Breast epithelium (tissue), 4 donors: Measurements from ENCODE around the gene APLP2. TPM values are rescaled to one million over a fixed set of nuclear protein-coding genes. Genes with fewer than 3 reads are reported as not detected.

Experiments
- DNase-seq, 2 donors: peaks; one replicate each; pipeline ENCODE4 v3.0.0-alpha.2; 2019; ENCODE audit warnings: low spot score in 2 of 2
- H3K27ac ChIP-seq, 2 donors: fragments of 200-600 bp; sonication (generic) in 1 of 2; one replicate each; pipeline ENCODE4 v1.5.1; 2016 to 2019; ENCODE audit warnings: mild to moderate bottlenecking in 1 of 2
- H3K27me3 ChIP-seq, 2 donors: fragments of 200-600 bp; sonication (generic) in 1 of 2; one replicate each; pipeline versions ENCODE4 v1.5.1 to v1.6.0; 2017 to 2019; ENCODE audit warnings: control low read depth in 1 of 2, mild to moderate bottlenecking in 1 of 2
- H3K36me3 ChIP-seq: fragments of 200-600 bp; one replicate; pipeline ENCODE4 v1.5.1; 2019
- H3K4me1 ChIP-seq, 2 donors: fragments of 200-600 bp; sonication (generic); one replicate each; pipeline ENCODE4 v1.5.1; 2016 to 2019; ENCODE audit warnings: control low read depth in 1 of 2
- H3K4me3 ChIP-seq, 3 donors: fragments of 200-600 bp; sonication (generic); 1 replicate in 2 of 3; 2 replicates in 1 of 3; pipeline ENCODE4 v1.5.1; 2016 to 2019; ENCODE audit warnings: mild to moderate bottlenecking in 3 of 3, moderate library complexity in 2 of 3
- H3K9me3 ChIP-seq, 2 donors: fragments of 200-600 bp; sonication (generic) in 1 of 2; one replicate each; pipeline ENCODE4 v1.5.1; 2016 to 2019; ENCODE audit warnings: control low read depth in 1 of 2
- POLR2A ChIP-seq: fragments of 450-650 bp; IDR thresholded peaks from one replicate; pipeline ENCODE4 v1.6.1; 2016; ENCODE audit warnings: antibody characterized with exemption, mild to moderate bottlenecking, moderate library complexity
- POLR2AphosphoS5 ChIP-seq, 3 donors: sonication (generic); formaldehyde crosslinking; IDR thresholded peaks; one replicate each; pipeline ENCODE4 v1.6.1; 2017; ENCODE audit warnings: antibody characterized with exemption in 3 of 3
- intact Hi-C: fragments of 100-400 bp; cut with DNase I; formaldehyde crosslinking; loops from one replicate; pipeline ENCODE4 v1.15.1; 2023; ENCODE audit warnings: low total_unique reads
- total RNA-seq, 3 donors: library from RNA; depleted of rRNA; stranded (reverse); fragments of >200 nt; gene quantifications; one replicate each; pipeline ENCODE4 v1.1.0, GENCODE V29; 2016
- TF ChIP-seq, protein P1 (sequence below), 3 donors: fragments of 450-650 bp; IDR thresholded peaks; one replicate each; pipeline ENCODE4 v1.5.1; 2016 to 2017; ENCODE audit warnings: antibody characterized with exemption in 3 of 3, mild to moderate bottlenecking in 3 of 3, moderate library complexity in 3 of 3

Gene APLP2
- total RNA-seq, 3 donors from 2014 or later, result 305 to 560 (median 418) TPM

- Histone ChIP-seq H3K36me3 (no peaks in the 10 kb centered on the region), H3K27me3 (no peaks in the 10 kb centered on the region), H3K9me3 (no peaks in the 10 kb centered on the region), H3K4me1 (peaks cover 0 to 7% of the 10 kb centered on the region in 2 donors), H3K4me3 (no peak overlapping the region), H3K27ac (no peak overlapping the region)
- TF ChIP-seq POLR2A (no peak), POLR2AphosphoS5 (IDR thresholded peaks at IDR 0.05) (no peak)
- intact Hi-C loops, result no loop called here
- DNase-seq, result no peak
These were observed 16.1 kb downstream of the APLP2 start for GRCh38 chr11:130085671-130086290.

DNA sequence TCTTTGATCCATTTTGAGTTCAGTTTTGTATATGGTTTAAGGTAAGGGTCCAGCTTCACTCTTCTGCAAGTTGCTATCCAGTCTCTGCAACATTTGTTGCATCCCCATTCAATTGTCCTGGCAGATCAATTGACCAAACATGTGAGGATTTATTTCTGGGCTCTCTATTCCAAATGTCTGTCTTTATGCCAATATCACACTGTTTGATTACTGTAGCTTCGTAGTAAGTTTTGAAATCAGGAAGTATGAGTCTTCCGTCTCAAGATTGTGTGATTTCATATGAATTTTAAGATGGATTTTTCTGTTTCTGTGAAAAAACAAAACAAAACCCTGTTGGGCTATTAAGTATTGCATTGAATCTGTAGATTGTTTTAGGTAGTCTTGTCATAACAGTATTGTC lies 17.0 kb downstream of the APLP2 start:
- Histone ChIP-seq H3K36me3 (no peaks in the 10 kb centered on the region), H3K9me3 (no peaks in the 10 kb centered on the region), H3K4me1 (peaks cover 0 to 7% of the 10 kb centered on the region in 2 donors), H3K4me3 (no peak overlapping the region), H3K27ac (no peak overlapping the region), H3K27me3 (no peaks in the 10 kb centered on the region)
- TF ChIP-seq, protein P1, sequence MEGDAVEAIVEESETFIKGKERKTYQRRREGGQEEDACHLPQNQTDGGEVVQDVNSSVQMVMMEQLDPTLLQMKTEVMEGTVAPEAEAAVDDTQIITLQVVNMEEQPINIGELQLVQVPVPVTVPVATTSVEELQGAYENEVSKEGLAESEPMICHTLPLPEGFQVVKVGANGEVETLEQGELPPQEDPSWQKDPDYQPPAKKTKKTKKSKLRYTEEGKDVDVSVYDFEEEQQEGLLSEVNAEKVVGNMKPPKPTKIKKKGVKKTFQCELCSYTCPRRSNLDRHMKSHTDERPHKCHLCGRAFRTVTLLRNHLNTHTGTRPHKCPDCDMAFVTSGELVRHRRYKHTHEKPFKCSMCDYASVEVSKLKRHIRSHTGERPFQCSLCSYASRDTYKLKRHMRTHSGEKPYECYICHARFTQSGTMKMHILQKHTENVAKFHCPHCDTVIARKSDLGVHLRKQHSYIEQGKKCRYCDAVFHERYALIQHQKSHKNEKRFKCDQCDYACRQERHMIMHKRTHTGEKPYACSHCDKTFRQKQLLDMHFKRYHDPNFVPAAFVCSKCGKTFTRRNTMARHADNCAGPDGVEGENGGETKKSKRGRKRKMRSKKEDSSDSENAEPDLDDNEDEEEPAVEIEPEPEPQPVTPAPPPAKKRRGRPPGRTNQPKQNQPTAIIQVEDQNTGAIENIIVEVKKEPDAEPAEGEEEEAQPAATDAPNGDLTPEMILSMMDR (IDR thresholded peaks at IDR 0.05), result no peak
- TF ChIP-seq POLR2AphosphoS5 (IDR thresholded peaks at IDR 0.05), result no peak
- TF ChIP-seq POLR2A, result no peak
- intact Hi-C loops, result no loop called here
- no peak for DNase-seq

GRCh38 chr11:130087294-130087926 lies 17.7 kb downstream of the APLP2 start:
- H3K9me3 ChIP-seq, result no peaks in the 10 kb centered on the region
- no peak for DNase-seq
- H3K27ac ChIP-seq, result no peak overlapping the region
- H3K4me3 ChIP-seq, result no peak overlapping the region
- TF ChIP-seq POLR2A (no peak), POLR2AphosphoS5 (IDR thresholded peaks at IDR 0.05) (no peak)
- TF ChIP-seq, protein P1 (IDR thresholded peaks at IDR 0.05), result no peak
- H3K4me1 ChIP-seq, result peaks cover 0 to 7% of the 10 kb centered on the region in 2 donors
- intact Hi-C loops, result no loop called here
- H3K27me3 ChIP-seq, result no peaks in the 10 kb centered on the region
- H3K36me3 ChIP-seq, result no peaks in the 10 kb centered on the region

GRCh38 chr11:130088217-130088616 lies 18.5 kb downstream of the APLP2 start:
- DNase-seq, result no peak
- no peak overlapping the region for H3K4me3 ChIP-seq
- H3K27me3 ChIP-seq, result no peaks in the 10 kb centered on the region
- no peaks in the 10 kb centered on the region for H3K36me3 ChIP-seq
- intact Hi-C loops, result no loop called here
- H3K4me1 ChIP-seq, result peaks cover 0 to 7% of the 10 kb centered on the region in 2 donors
- H3K9me3 ChIP-seq, result no peaks in the 10 kb centered on the region
- H3K27ac ChIP-seq, result no peak overlapping the region
- TF ChIP-seq, protein P1 (IDR thresholded peaks at IDR 0.05), result no peak
- TF ChIP-seq POLR2AphosphoS5 (IDR thresholded peaks at IDR 0.05) (no peak), POLR2A (no peak)

GRCh38 chr11:130088919-130089673 lies 19.4 kb downstream of the APLP2 start:
- Histone ChIP-seq H3K36me3 (no peaks in the 10 kb centered on the region), H3K4me3 (no peak overlapping the region), H3K9me3 (no peaks in the 10 kb centered on the region), H3K27ac (no peak overlapping the region), H3K4me1 (peaks cover 0 to 7% of the 10 kb centered on the region in 2 donors), H3K27me3 (no peaks in the 10 kb centered on the region)
- intact Hi-C loops, result no loop called here
- TF ChIP-seq POLR2AphosphoS5 (IDR thresholded peaks at IDR 0.05), result no peak
- TF ChIP-seq POLR2A, result no peak
- TF ChIP-seq, protein P1 (IDR thresholded peaks at IDR 0.05), result no peak
- no peak for DNase-seq
